ENCODE results near the gene ELK1. TPM values are rescaled to one million over a fixed set of nuclear protein-coding genes. Genes with fewer than 3 reads are reported as not detected.

Gene ELK1
- total and polyA plus RNA-seq, 7 experiments from 2014 or later, result 24.0 to 62.4 (median 34.0) TPM

- Mint-ChIP-seq H3K27ac (no peak overlapping the region), H3K4me3 (no peak overlapping the region), H3K4me1 (peaks cover 0 to 43% (median 13%) of the 10 kb centered on the region in 7 donors), H3K9me3 (peaks cover 0 to 6% (median 0%) of the 10 kb centered on the region in 11 donors), H3K36me3 (peaks cover 0 to 7% (median 0%) of the 10 kb centered on the region in 5 donors), H3K27me3 (peaks cover 0 to 52% (median 3%) of the 10 kb centered on the region in 5 donors)
- Histone ChIP-seq H3K36me3 (ENCODE audit: control insufficient read depth in 2 of 3, insufficient read depth in 3 of 3, low read length in 3 of 3) (peaks cover 0 to 4% (median 0%) of the 10 kb centered on the region in 3 experiments), H3K4me3 (ENCODE audit: low read length) (no peak overlapping the region), H3K27ac (ENCODE audit: low read depth, low read length) (no peak overlapping the region), H3K27me3 (ENCODE audit: control insufficient read depth in 2 of 2, insufficient read depth in 2 of 2, low read length in 2 of 2) (no peaks in the 10 kb centered on the region), H3K9me3 (ENCODE audit: control insufficient read depth in 2 of 3, low read length in 3 of 3) (no peaks in the 10 kb centered on the region), H3K4me1 (ENCODE audit: control insufficient read depth in 2 of 2, insufficient read depth in 2 of 2, low read length in 2 of 2) (peaks cover 4% of the 10 kb centered on the region in 2 donors)
- no peak for ATAC-seq
- ChIA-PET CTCF (no interaction called here), POLR2A (no interaction called here)
- no peak for DNase-seq
- intact Hi-C loops (cut with micrococcal nuclease), result loop anchor here (5.0 kb wide), 2 partner anchors 40 to 430 kb away; partner anchors contain the start of genes TIMP1 (in 1 of the 2) and UBA1 (in 1 of the 2)
These were observed 28.5 kb downstream of the ELK1 start for GRCh38 chrX:47621851-47622250.

GRCh38 chrX:47620303-47620685, 30.1 kb downstream of the ELK1 start:
- H3K36me3 Mint-ChIP-seq, result peaks cover 0 to 4% (median 0%) of the 10 kb centered on the region in 5 donors
- ATAC-seq, result no peak
- H3K36me3 ChIP-seq (ENCODE audit: control insufficient read depth in 2 of 3, insufficient read depth in 3 of 3, low read length in 3 of 3), result no peaks in the 10 kb centered on the region
- intact Hi-C loops (cut with micrococcal nuclease), result loop anchor here (1.0 to 5.0 kb wide), 4 partner anchors 38 to 428 kb away; partner anchors contain the start of genes ARAF (in 1 of the 2), TIMP1 (in 1 of the 2) and UBA1 (in 1 of the 2)
- no peaks in the 10 kb centered on the region for H3K27me3 ChIP-seq (ENCODE audit: control insufficient read depth in 2 of 2, insufficient read depth in 2 of 2, low read length in 2 of 2)
- H3K9me3 Mint-ChIP-seq, result peaks cover 0 to 6% (median 0%) of the 10 kb centered on the region in 11 donors
- H3K9me3 ChIP-seq (ENCODE audit: control insufficient read depth in 2 of 3, low read length in 3 of 3), result no peaks in the 10 kb centered on the region
- POLR2A ChIA-PET, result interaction anchor here (0.9 to 1.4 kb wide), 2 partner anchors 9 to 64 kb away, joined by 3 to 6 read pairs; partner anchors contain the start of gene CFP
- peak overlapping the region; percentile 8 to 71 (median 50) for H3K4me3 Mint-ChIP-seq
- CTCF ChIA-PET, result no interaction called here
- H3K4me1 ChIP-seq (ENCODE audit: control insufficient read depth in 2 of 2, insufficient read depth in 2 of 2, low read length in 2 of 2), result peaks cover 4% of the 10 kb centered on the region in 2 donors
- no peak for DNase-seq
- H3K27ac ChIP-seq (ENCODE audit: low read depth, low read length), result no peak overlapping the region
- H3K27ac Mint-ChIP-seq, result peak overlapping the region in 1 of 9 donors; percentile 41
- no peak overlapping the region for H3K4me3 ChIP-seq (ENCODE audit: low read length)
- peaks cover 0 to 61% (median 3%) of the 10 kb centered on the region in 5 donors for H3K27me3 Mint-ChIP-seq
- H3K4me1 Mint-ChIP-seq, result peaks cover 0 to 43% (median 13%) of the 10 kb centered on the region in 7 donors

GRCh38 chrX:47619486-47620302, 30.7 kb downstream of the ELK1 start, which contains the start of gene SYN1:
Gene SYN1, minus strand, starts transcription at chrX:47619857. Its CDS starts 129 bp downstream, at chrX:47619728.
- no peaks in the 10 kb centered on the region for H3K27me3 ChIP-seq (ENCODE audit: control insufficient read depth in 2 of 2, insufficient read depth in 2 of 2, low read length in 2 of 2)
- no peaks in the 10 kb centered on the region for H3K9me3 ChIP-seq (ENCODE audit: control insufficient read depth in 2 of 3, low read length in 3 of 3)
- no peaks in the 10 kb centered on the region for H3K36me3 ChIP-seq (ENCODE audit: control insufficient read depth in 2 of 3, insufficient read depth in 3 of 3, low read length in 3 of 3)
- Mint-ChIP-seq H3K36me3 (no peaks in the 10 kb centered on the region), H3K4me1 (peaks cover 0 to 38% (median 13%) of the 10 kb centered on the region in 7 donors), H3K9me3 (peaks cover 0 to 6% (median 0%) of the 10 kb centered on the region in 11 donors), H3K27ac (peak within 1 kb of the TSS in 3 of 9 donors; percentile 32 to 63 (median 39)), H3K4me3 (peak within 1 kb of the TSS; percentile 49 to 76 (median 69)), H3K27me3 (peaks cover 0 to 61% (median 3%) of the 10 kb centered on the region in 5 donors)
- DNase-seq (peak; percentile 66 to 84 (median 75)), ATAC-seq (peak; percentile 96)
- peaks cover 4% of the 10 kb centered on the region in 2 donors for H3K4me1 ChIP-seq (ENCODE audit: control insufficient read depth in 2 of 2, insufficient read depth in 2 of 2, low read length in 2 of 2)
- ChIA-PET POLR2A (interaction anchor here (0.9 to 1.4 kb wide), 2 partner anchors 10 to 63 kb away, joined by 3 to 6 read pairs; partner anchors contain the start of gene CFP), CTCF (no interaction called here)
- H3K27ac ChIP-seq (ENCODE audit: low read depth, low read length), result no peak within 1 kb of the TSS
- intact Hi-C loops (cut with micrococcal nuclease), result loop anchor here (1.0 to 5.0 kb wide), 4 partner anchors 37 to 427 kb away; partner anchors contain the start of genes ARAF (in 1 of the 2), TIMP1 (in 1 of the 2) and UBA1 (in 1 of the 2)
- peak within 1 kb of the TSS; percentile 35 for H3K4me3 ChIP-seq (ENCODE audit: low read length)

- Mint-ChIP-seq H3K36me3 (no peaks in the 10 kb centered on the region), H3K27me3 (peaks cover 0 to 58% (median 3%) of the 10 kb centered on the region in 5 donors), H3K4me1 (peaks cover 0 to 35% (median 10%) of the 10 kb centered on the region in 7 donors), H3K4me3 (peak overlapping the region; percentile 1 to 76 (median 60)), H3K9me3 (peaks cover 0 to 6% (median 0%) of the 10 kb centered on the region in 11 donors), H3K27ac (peak overlapping the region in 2 of 9 donors; percentile 32 to 39)
- intact Hi-C loops (cut with micrococcal nuclease), result no loop called here
- DNase-seq (no peak), ATAC-seq (no peak)
- Histone ChIP-seq H3K4me3 (ENCODE audit: low read length) (no peak overlapping the region), H3K9me3 (ENCODE audit: control insufficient read depth in 2 of 3, low read length in 3 of 3) (no peaks in the 10 kb centered on the region), H3K4me1 (ENCODE audit: control insufficient read depth in 2 of 2, insufficient read depth in 2 of 2, low read length in 2 of 2) (peaks cover 4% of the 10 kb centered on the region in 2 donors), H3K27ac (ENCODE audit: low read depth, low read length) (no peak overlapping the region), H3K36me3 (ENCODE audit: control insufficient read depth in 2 of 3, insufficient read depth in 3 of 3, low read length in 3 of 3) (no peaks in the 10 kb centered on the region), H3K27me3 (ENCODE audit: control insufficient read depth in 2 of 2, insufficient read depth in 2 of 2, low read length in 2 of 2) (no peaks in the 10 kb centered on the region)
- POLR2A ChIA-PET, result interaction anchor here (1.0 to 1.4 kb wide), 2 partner anchors 11 to 23 kb away, joined by 3 to 6 read pairs; partner anchors contain the start of gene CFP
- CTCF ChIA-PET, result no interaction called here
These were observed 31.4 kb downstream of the ELK1 start for GRCh38 chrX:47618923-47619485.

- Mint-ChIP-seq H3K4me1 (peaks cover 0 to 12% (median 5%) of the 10 kb centered on the region in 7 donors), H3K9me3 (peaks cover 0 to 6% (median 0%) of the 10 kb centered on the region in 11 donors), H3K36me3 (no peaks in the 10 kb centered on the region), H3K4me3 (no peak overlapping the region), H3K27ac (no peak overlapping the region), H3K27me3 (peaks cover 0 to 30% (median 3%) of the 10 kb centered on the region in 5 donors)
- H3K4me3 ChIP-seq (ENCODE audit: low read length), result no peak overlapping the region
- no peaks in the 10 kb centered on the region for H3K9me3 ChIP-seq (ENCODE audit: control insufficient read depth in 2 of 3, low read length in 3 of 3)
- DNase-seq (no peak), ATAC-seq (no peak)
- CTCF ChIA-PET, result no interaction called here
- no peak overlapping the region for H3K27ac ChIP-seq (ENCODE audit: low read depth, low read length)
- POLR2A ChIA-PET, result interaction anchor here (0.8 kb wide), 1 partner anchor 33 kb away, joined by 3 read pairs; no protein-coding TSS in a partner anchor
- no peaks in the 10 kb centered on the region for H3K36me3 ChIP-seq (ENCODE audit: control insufficient read depth in 2 of 3, insufficient read depth in 3 of 3, low read length in 3 of 3)
- H3K27me3 ChIP-seq (ENCODE audit: control insufficient read depth in 2 of 2, insufficient read depth in 2 of 2, low read length in 2 of 2), result no peaks in the 10 kb centered on the region
- intact Hi-C loops (cut with micrococcal nuclease), result no loop called here
- no peaks in the 10 kb centered on the region for H3K4me1 ChIP-seq (ENCODE audit: control insufficient read depth in 2 of 2, insufficient read depth in 2 of 2, low read length in 2 of 2)
These were observed 35.7 kb downstream of the ELK1 start for GRCh38 chrX:47614618-47615017.

GRCh38 chrX:47613082-47613481, 37.3 kb downstream of the ELK1 start:
- DNase-seq (no peak), ATAC-seq (no peak)
- Histone ChIP-seq H3K9me3 (ENCODE audit: control insufficient read depth in 2 of 3, low read length in 3 of 3) (no peaks in the 10 kb centered on the region), H3K27ac (ENCODE audit: low read depth, low read length) (no peak overlapping the region), H3K27me3 (ENCODE audit: control insufficient read depth in 2 of 2, insufficient read depth in 2 of 2, low read length in 2 of 2) (no peaks in the 10 kb centered on the region), H3K4me3 (ENCODE audit: low read length) (no peak overlapping the region), H3K36me3 (ENCODE audit: control insufficient read depth in 2 of 3, insufficient read depth in 3 of 3, low read length in 3 of 3) (no peaks in the 10 kb centered on the region), H3K4me1 (ENCODE audit: control insufficient read depth in 2 of 2, insufficient read depth in 2 of 2, low read length in 2 of 2) (no peaks in the 10 kb centered on the region)
- ChIA-PET POLR2A (interaction anchor here (1.4 kb wide), 1 partner anchor 31 kb away, joined by 3 read pairs; no protein-coding TSS in a partner anchor), CTCF (no interaction called here)
- Mint-ChIP-seq H3K9me3 (peaks cover 0 to 5% (median 0%) of the 10 kb centered on the region in 11 donors), H3K27me3 (peaks cover 0 to 20% (median 0%) of the 10 kb centered on the region in 5 donors), H3K27ac (no peak overlapping the region), H3K4me1 (peaks cover 0 to 11% (median 3%) of the 10 kb centered on the region in 7 donors), H3K36me3 (no peaks in the 10 kb centered on the region), H3K4me3 (no peak overlapping the region)
- intact Hi-C loops (cut with micrococcal nuclease), result no loop called here

All from naive thymus-derived CD4-positive, alpha-beta T cell (primary cell).